ENCODE measurements around the gene DAB1.

Gene DAB1

GRCh38 chr1:57198912-57199311 lies 224.9 kb downstream of the DAB1 start:
- no peaks in the 10 kb centered on the region for H3K36me3 ChIP-seq (ENCODE audit: control insufficient read depth, insufficient read depth, low read length)
- no peaks in the 10 kb centered on the region for H3K4me1 ChIP-seq (ENCODE audit: control insufficient read depth, insufficient read depth, low read length)
- H3K4me3 ChIP-seq (ENCODE audit: low read length), result no peak overlapping the region
- no peak overlapping the region for H3K9ac ChIP-seq (ENCODE audit: low read length)
- H3K9me3 ChIP-seq (ENCODE audit: control insufficient read depth, low read length), result no peaks in the 10 kb centered on the region
- H3K27me3 ChIP-seq (ENCODE audit: control insufficient read depth, insufficient read depth, low read length), result no peaks in the 10 kb centered on the region

GRCh38 chr1:57195436-57195941 lies 228.4 kb downstream of the DAB1 start:
- no peaks in the 10 kb centered on the region for H3K36me3 ChIP-seq (ENCODE audit: control insufficient read depth, insufficient read depth, low read length)
- H3K4me3 ChIP-seq (ENCODE audit: low read length), result no peak overlapping the region
- H3K4me1 ChIP-seq (ENCODE audit: control insufficient read depth, insufficient read depth, low read length), result no peaks in the 10 kb centered on the region
- H3K27me3 ChIP-seq (ENCODE audit: control insufficient read depth, insufficient read depth, low read length), result no peaks in the 10 kb centered on the region
- H3K9ac ChIP-seq (ENCODE audit: low read length), result no peak overlapping the region
- no peaks in the 10 kb centered on the region for H3K9me3 ChIP-seq (ENCODE audit: control insufficient read depth, low read length)

GRCh38 chr1:57192222-57192621 lies 231.6 kb downstream of the DAB1 start:
- no peaks in the 10 kb centered on the region for H3K36me3 ChIP-seq (ENCODE audit: control insufficient read depth, insufficient read depth, low read length)
- no peaks in the 10 kb centered on the region for H3K27me3 ChIP-seq (ENCODE audit: control insufficient read depth, insufficient read depth, low read length)
- no peaks in the 10 kb centered on the region for H3K4me1 ChIP-seq (ENCODE audit: control insufficient read depth, insufficient read depth, low read length)
- no peak overlapping the region for H3K4me3 ChIP-seq (ENCODE audit: low read length)
- no peak overlapping the region for H3K9ac ChIP-seq (ENCODE audit: low read length)
- no peaks in the 10 kb centered on the region for H3K9me3 ChIP-seq (ENCODE audit: control insufficient read depth, low read length)

GRCh38 chr1:57190898-57191297 lies 233.0 kb downstream of the DAB1 start:
- Histone ChIP-seq H3K4me3 (ENCODE audit: low read length) (no peak overlapping the region), H3K9ac (ENCODE audit: low read length) (no peak overlapping the region), H3K4me1 (ENCODE audit: control insufficient read depth, insufficient read depth, low read length) (no peaks in the 10 kb centered on the region), H3K9me3 (ENCODE audit: control insufficient read depth, low read length) (no peaks in the 10 kb centered on the region), H3K27me3 (ENCODE audit: control insufficient read depth, insufficient read depth, low read length) (no peaks in the 10 kb centered on the region), H3K36me3 (ENCODE audit: control insufficient read depth, insufficient read depth, low read length) (no peaks in the 10 kb centered on the region)

GRCh38 chr1:57188168-57188567 lies 235.7 kb downstream of the DAB1 start:
- Histone ChIP-seq H3K9me3 (ENCODE audit: control insufficient read depth, low read length) (no peaks in the 10 kb centered on the region), H3K9ac (ENCODE audit: low read length) (no peak overlapping the region), H3K27me3 (ENCODE audit: control insufficient read depth, insufficient read depth, low read length) (no peaks in the 10 kb centered on the region), H3K36me3 (ENCODE audit: control insufficient read depth, insufficient read depth, low read length) (no peaks in the 10 kb centered on the region), H3K4me1 (ENCODE audit: control insufficient read depth, insufficient read depth, low read length) (no peaks in the 10 kb centered on the region), H3K4me3 (ENCODE audit: low read length) (no peak overlapping the region)

GRCh38 chr1:57186455-57186854 lies 237.4 kb downstream of the DAB1 start:
- Histone ChIP-seq H3K36me3 (ENCODE audit: control insufficient read depth, insufficient read depth, low read length) (no peaks in the 10 kb centered on the region), H3K9ac (ENCODE audit: low read length) (no peak overlapping the region), H3K4me1 (ENCODE audit: control insufficient read depth, insufficient read depth, low read length) (no peaks in the 10 kb centered on the region), H3K9me3 (ENCODE audit: control insufficient read depth, low read length) (no peaks in the 10 kb centered on the region), H3K27me3 (ENCODE audit: control insufficient read depth, insufficient read depth, low read length) (no peaks in the 10 kb centered on the region), H3K4me3 (ENCODE audit: low read length) (no peak overlapping the region)

GRCh38 chr1:57179001-57179400 lies 244.9 kb downstream of the DAB1 start:
- no peak overlapping the region for H3K9ac ChIP-seq (ENCODE audit: low read length)

GRCh38 chr1:57175506-57175905 lies 248.4 kb downstream of the DAB1 start:
- no peaks in the 10 kb centered on the region for H3K27me3 ChIP-seq (ENCODE audit: control insufficient read depth, insufficient read depth, low read length)

More at GRCh38 chr1:57179001-57179400, 244.9 kb downstream of the DAB1 start:
- Histone ChIP-seq H3K4me1 (ENCODE audit: control insufficient read depth, insufficient read depth, low read length) (no peaks in the 10 kb centered on the region), H3K4me3 (ENCODE audit: low read length) (no peak overlapping the region), H3K9me3 (ENCODE audit: control insufficient read depth, low read length) (no peaks in the 10 kb centered on the region), H3K27me3 (ENCODE audit: control insufficient read depth, insufficient read depth, low read length) (no peaks in the 10 kb centered on the region), H3K36me3 (ENCODE audit: control insufficient read depth, insufficient read depth, low read length) (no peaks in the 10 kb centered on the region)

GRCh38 chr1:57172040-57172439 lies 251.8 kb downstream of the DAB1 start:
- Histone ChIP-seq H3K27me3 (ENCODE audit: control insufficient read depth, insufficient read depth, low read length) (no peaks in the 10 kb centered on the region), H3K9ac (ENCODE audit: low read length) (no peak overlapping the region), H3K4me1 (ENCODE audit: control insufficient read depth, insufficient read depth, low read length) (no peaks in the 10 kb centered on the region), H3K36me3 (ENCODE audit: control insufficient read depth, insufficient read depth, low read length) (no peaks in the 10 kb centered on the region), H3K4me3 (ENCODE audit: low read length) (no peak overlapping the region), H3K9me3 (ENCODE audit: control insufficient read depth, low read length) (no peaks in the 10 kb centered on the region)

More at GRCh38 chr1:57175506-57175905, 248.4 kb downstream of the DAB1 start:
- H3K36me3 ChIP-seq (ENCODE audit: control insufficient read depth, insufficient read depth, low read length), result no peaks in the 10 kb centered on the region
- H3K9me3 ChIP-seq (ENCODE audit: control insufficient read depth, low read length), result no peaks in the 10 kb centered on the region
- no peaks in the 10 kb centered on the region for H3K4me1 ChIP-seq (ENCODE audit: control insufficient read depth, insufficient read depth, low read length)
- H3K9ac ChIP-seq (ENCODE audit: low read length), result no peak overlapping the region
- no peak overlapping the region for H3K4me3 ChIP-seq (ENCODE audit: low read length)

- no peaks in the 10 kb centered on the region for H3K27me3 ChIP-seq (ENCODE audit: control insufficient read depth, insufficient read depth, low read length)
- H3K9ac ChIP-seq (ENCODE audit: low read length), result no peak overlapping the region
Observed at GRCh38 chr1:57167997-57168396, 255.9 kb downstream of the DAB1 start.

GRCh38 chr1:57165546-57165945 lies 258.3 kb downstream of the DAB1 start:
- Histone ChIP-seq H3K4me1 (ENCODE audit: control insufficient read depth, insufficient read depth, low read length) (no peaks in the 10 kb centered on the region), H3K27me3 (ENCODE audit: control insufficient read depth, insufficient read depth, low read length) (no peaks in the 10 kb centered on the region), H3K9ac (ENCODE audit: low read length) (no peak overlapping the region), H3K9me3 (ENCODE audit: control insufficient read depth, low read length) (no peaks in the 10 kb centered on the region), H3K36me3 (ENCODE audit: control insufficient read depth, insufficient read depth, low read length) (no peaks in the 10 kb centered on the region), H3K4me3 (ENCODE audit: low read length) (no peak overlapping the region)

More at GRCh38 chr1:57167997-57168396, 255.9 kb downstream of the DAB1 start:
- Histone ChIP-seq H3K9me3 (ENCODE audit: control insufficient read depth, low read length) (no peaks in the 10 kb centered on the region), H3K4me3 (ENCODE audit: low read length) (no peak overlapping the region), H3K36me3 (ENCODE audit: control insufficient read depth, insufficient read depth, low read length) (no peaks in the 10 kb centered on the region), H3K4me1 (ENCODE audit: control insufficient read depth, insufficient read depth, low read length) (no peaks in the 10 kb centered on the region)

GRCh38 chr1:57164584-57164983 lies 259.3 kb downstream of the DAB1 start:
- no peaks in the 10 kb centered on the region for H3K27me3 ChIP-seq (ENCODE audit: control insufficient read depth, insufficient read depth, low read length)
- H3K9me3 ChIP-seq (ENCODE audit: control insufficient read depth, low read length), result no peaks in the 10 kb centered on the region
- no peaks in the 10 kb centered on the region for H3K36me3 ChIP-seq (ENCODE audit: control insufficient read depth, insufficient read depth, low read length)
- no peaks in the 10 kb centered on the region for H3K4me1 ChIP-seq (ENCODE audit: control insufficient read depth, insufficient read depth, low read length)
- no peak overlapping the region for H3K4me3 ChIP-seq (ENCODE audit: low read length)
- H3K9ac ChIP-seq (ENCODE audit: low read length), result no peak overlapping the region

GRCh38 chr1:57163789-57164188 lies 260.1 kb downstream of the DAB1 start:
- Histone ChIP-seq H3K4me1 (ENCODE audit: control insufficient read depth, insufficient read depth, low read length) (no peaks in the 10 kb centered on the region), H3K27me3 (ENCODE audit: control insufficient read depth, insufficient read depth, low read length) (no peaks in the 10 kb centered on the region), H3K4me3 (ENCODE audit: low read length) (no peak overlapping the region), H3K9ac (ENCODE audit: low read length) (no peak overlapping the region), H3K36me3 (ENCODE audit: control insufficient read depth, insufficient read depth, low read length) (no peaks in the 10 kb centered on the region), H3K9me3 (ENCODE audit: control insufficient read depth, low read length) (no peaks in the 10 kb centered on the region)

Data from mucosa of stomach (tissue), 1 donor.